ENCODE results near the gene NHLRC4. TPM values are rescaled to one million over a fixed set of nuclear protein-coding genes. Genes with fewer than 3 reads are reported as not detected.

NHLRC4 gene
- total and polyA plus RNA-seq, 4 donors: 0.17 to 7.0 (median 0.25) TPM; not detected in 1

DNA sequence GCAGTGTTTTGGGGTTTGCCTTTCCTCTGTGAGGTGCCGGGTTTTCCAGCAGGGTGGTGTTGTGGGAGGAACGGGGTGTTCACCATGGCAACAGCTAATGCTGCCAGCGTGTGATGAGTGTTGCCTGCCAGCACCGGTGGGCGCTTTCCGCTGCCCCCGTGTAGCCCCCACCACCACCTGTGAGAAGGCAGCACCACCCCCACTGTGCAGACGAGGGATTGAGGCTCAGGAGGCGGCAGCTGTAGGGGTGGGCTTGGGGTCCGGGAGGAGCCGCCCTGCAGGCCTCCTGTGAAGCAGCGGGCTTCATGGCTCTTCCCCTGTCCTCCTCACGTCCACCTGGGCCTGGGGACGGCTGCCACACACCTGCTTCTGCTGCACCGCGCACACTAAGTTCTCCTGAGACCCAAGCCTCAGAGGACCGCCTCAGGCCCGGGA is 28.3 kb downstream of the NHLRC4 start:
- Histone ChIP-seq H3K27me3 (ENCODE audit: control insufficient read depth in 4 of 4, insufficient read depth in 4 of 4, low read length in 3 of 4) (no peaks in the 10 kb centered on the region), H3K4me3 (ENCODE audit: low read depth in 1 of 3, low read length in 3 of 3) (no peak overlapping the region), H3K27ac (ENCODE audit: low read depth in 1 of 2, low read length in 2 of 2) (peak overlapping the region; percentile 42 to 92), H3K36me3 (ENCODE audit: control insufficient read depth in 4 of 4, insufficient read depth in 3 of 4, low read depth in 1 of 4, low read length in 3 of 4) (peaks cover 0 to 3% (median 2%) of the 10 kb centered on the region in 4 donors), H3K9ac (ENCODE audit: low read depth in 1 of 2, low read length in 2 of 2) (no peak overlapping the region), H3K9me3 (ENCODE audit: control insufficient read depth in 4 of 4, low read length in 3 of 4) (no peaks in the 10 kb centered on the region), H3K4me1 (ENCODE audit: control insufficient read depth in 4 of 4, insufficient read depth in 4 of 4, low read length in 3 of 4) (peaks cover 24 to 74% (median 62%) of the 10 kb centered on the region in 4 donors)
- TF ChIP-seq, protein P1, sequence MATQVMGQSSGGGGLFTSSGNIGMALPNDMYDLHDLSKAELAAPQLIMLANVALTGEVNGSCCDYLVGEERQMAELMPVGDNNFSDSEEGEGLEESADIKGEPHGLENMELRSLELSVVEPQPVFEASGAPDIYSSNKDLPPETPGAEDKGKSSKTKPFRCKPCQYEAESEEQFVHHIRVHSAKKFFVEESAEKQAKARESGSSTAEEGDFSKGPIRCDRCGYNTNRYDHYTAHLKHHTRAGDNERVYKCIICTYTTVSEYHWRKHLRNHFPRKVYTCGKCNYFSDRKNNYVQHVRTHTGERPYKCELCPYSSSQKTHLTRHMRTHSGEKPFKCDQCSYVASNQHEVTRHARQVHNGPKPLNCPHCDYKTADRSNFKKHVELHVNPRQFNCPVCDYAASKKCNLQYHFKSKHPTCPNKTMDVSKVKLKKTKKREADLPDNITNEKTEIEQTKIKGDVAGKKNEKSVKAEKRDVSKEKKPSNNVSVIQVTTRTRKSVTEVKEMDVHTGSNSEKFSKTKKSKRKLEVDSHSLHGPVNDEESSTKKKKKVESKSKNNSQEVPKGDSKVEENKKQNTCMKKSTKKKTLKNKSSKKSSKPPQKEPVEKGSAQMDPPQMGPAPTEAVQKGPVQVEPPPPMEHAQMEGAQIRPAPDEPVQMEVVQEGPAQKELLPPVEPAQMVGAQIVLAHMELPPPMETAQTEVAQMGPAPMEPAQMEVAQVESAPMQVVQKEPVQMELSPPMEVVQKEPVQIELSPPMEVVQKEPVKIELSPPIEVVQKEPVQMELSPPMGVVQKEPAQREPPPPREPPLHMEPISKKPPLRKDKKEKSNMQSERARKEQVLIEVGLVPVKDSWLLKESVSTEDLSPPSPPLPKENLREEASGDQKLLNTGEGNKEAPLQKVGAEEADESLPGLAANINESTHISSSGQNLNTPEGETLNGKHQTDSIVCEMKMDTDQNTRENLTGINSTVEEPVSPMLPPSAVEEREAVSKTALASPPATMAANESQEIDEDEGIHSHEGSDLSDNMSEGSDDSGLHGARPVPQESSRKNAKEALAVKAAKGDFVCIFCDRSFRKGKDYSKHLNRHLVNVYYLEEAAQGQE (IDR thresholded peaks at IDR 0.05): no peak
- TF ChIP-seq GABPA (IDR thresholded peaks at IDR 0.05 in 1 of 2, conservative IDR thresholded peaks at IDR 0.05 in 1 of 2): no peak
- TF ChIP-seq JUND (IDR thresholded peaks at IDR 0.05): no peak
- TF ChIP-seq SP1 (IDR thresholded peaks at IDR 0.05): no peak
- TF ChIP-seq TAF1 (conservative IDR thresholded peaks at IDR 0.05): no peak
- TF ChIP-seq, protein P2, sequence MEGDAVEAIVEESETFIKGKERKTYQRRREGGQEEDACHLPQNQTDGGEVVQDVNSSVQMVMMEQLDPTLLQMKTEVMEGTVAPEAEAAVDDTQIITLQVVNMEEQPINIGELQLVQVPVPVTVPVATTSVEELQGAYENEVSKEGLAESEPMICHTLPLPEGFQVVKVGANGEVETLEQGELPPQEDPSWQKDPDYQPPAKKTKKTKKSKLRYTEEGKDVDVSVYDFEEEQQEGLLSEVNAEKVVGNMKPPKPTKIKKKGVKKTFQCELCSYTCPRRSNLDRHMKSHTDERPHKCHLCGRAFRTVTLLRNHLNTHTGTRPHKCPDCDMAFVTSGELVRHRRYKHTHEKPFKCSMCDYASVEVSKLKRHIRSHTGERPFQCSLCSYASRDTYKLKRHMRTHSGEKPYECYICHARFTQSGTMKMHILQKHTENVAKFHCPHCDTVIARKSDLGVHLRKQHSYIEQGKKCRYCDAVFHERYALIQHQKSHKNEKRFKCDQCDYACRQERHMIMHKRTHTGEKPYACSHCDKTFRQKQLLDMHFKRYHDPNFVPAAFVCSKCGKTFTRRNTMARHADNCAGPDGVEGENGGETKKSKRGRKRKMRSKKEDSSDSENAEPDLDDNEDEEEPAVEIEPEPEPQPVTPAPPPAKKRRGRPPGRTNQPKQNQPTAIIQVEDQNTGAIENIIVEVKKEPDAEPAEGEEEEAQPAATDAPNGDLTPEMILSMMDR (IDR thresholded peaks at IDR 0.05; ENCODE audit: low read depth, low read length, missing input control): no peak
- no peak for TF ChIP-seq YY1 (IDR thresholded peaks at IDR 0.05)
- no peak for TF ChIP-seq HNF4G (IDR thresholded peaks at IDR 0.05)
- TF ChIP-seq, protein P3, sequence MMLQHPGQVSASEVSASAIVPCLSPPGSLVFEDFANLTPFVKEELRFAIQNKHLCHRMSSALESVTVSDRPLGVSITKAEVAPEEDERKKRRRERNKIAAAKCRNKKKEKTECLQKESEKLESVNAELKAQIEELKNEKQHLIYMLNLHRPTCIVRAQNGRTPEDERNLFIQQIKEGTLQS (IDR thresholded peaks at IDR 0.05): no peak
- TF ChIP-seq, protein P4, sequence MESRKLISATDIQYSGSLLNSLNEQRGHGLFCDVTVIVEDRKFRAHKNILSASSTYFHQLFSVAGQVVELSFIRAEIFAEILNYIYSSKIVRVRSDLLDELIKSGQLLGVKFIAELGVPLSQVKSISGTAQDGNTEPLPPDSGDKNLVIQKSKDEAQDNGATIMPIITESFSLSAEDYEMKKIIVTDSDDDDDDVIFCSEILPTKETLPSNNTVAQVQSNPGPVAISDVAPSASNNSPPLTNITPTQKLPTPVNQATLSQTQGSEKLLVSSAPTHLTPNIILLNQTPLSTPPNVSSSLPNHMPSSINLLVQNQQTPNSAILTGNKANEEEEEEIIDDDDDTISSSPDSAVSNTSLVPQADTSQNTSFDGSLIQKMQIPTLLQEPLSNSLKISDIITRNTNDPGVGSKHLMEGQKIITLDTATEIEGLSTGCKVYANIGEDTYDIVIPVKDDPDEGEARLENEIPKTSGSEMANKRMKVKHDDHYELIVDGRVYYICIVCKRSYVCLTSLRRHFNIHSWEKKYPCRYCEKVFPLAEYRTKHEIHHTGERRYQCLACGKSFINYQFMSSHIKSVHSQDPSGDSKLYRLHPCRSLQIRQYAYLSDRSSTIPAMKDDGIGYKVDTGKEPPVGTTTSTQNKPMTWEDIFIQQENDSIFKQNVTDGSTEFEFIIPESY (IDR thresholded peaks at IDR 0.05): no peak
- no peak for TF ChIP-seq FOXA1 (IDR thresholded peaks at IDR 0.05)
- no peak for TF ChIP-seq RXRA (IDR thresholded peaks at IDR 0.05)
- TF ChIP-seq RAD21 (IDR thresholded peaks at IDR 0.05): no peak
- TF ChIP-seq, protein P5, sequence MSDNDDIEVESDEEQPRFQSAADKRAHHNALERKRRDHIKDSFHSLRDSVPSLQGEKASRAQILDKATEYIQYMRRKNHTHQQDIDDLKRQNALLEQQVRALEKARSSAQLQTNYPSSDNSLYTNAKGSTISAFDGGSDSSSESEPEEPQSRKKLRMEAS (IDR thresholded peaks at IDR 0.05): no peak
- TF ChIP-seq NR2F2 (IDR thresholded peaks at IDR 0.05): no peak
- no peak for TF ChIP-seq EGR1 (IDR thresholded peaks at IDR 0.05; ENCODE audit: low read depth in 2 of 2)
- no peak for TF ChIP-seq HNF4A (conservative IDR thresholded peaks at IDR 0.05)
- WGBS: 92% methylated on average over 18 of the region's 18 CpGs
- no peak for DNase-seq (ENCODE audit: low spot score)

Measured in liver (tissue), 9 donors.